ENCODE results near the gene ADAMTS20. TPM values are rescaled to one million over a fixed set of nuclear protein-coding genes. Genes with fewer than 3 reads are reported as not detected.

ADAMTS20 gene
- total RNA-seq, 4 donors from 2014 or later: not detected

DNA sequence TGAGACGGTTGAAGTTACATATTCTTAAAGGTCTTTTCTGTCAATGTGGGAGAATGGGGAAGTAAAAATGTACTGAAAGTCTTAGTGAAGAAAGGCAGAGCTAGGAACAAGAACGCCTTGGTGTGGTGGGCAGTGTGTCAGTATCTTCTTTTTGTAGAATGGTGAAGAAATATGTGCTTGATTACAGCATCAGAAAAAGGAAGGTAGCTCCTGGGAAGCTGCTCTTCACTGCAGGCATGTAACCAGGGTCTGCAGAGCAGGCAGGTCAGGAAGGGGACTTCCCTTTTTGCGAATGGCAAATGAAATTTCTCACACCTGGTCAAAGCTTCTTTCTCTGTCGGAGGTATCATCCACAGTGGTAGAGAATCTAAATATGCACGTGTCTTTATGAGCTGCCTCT, 226.2 kb downstream of the ADAMTS20 start:
- Histone ChIP-seq H3K9me3 (no peaks in the 10 kb centered on the region), H3K4me1 (no peaks in the 10 kb centered on the region), H3K27me3 (no peaks in the 10 kb centered on the region), H3K36me3 (no peaks in the 10 kb centered on the region), H3K27ac (no peak overlapping the region), H3K4me3 (no peak overlapping the region)
- TF ChIP-seq, protein P1, sequence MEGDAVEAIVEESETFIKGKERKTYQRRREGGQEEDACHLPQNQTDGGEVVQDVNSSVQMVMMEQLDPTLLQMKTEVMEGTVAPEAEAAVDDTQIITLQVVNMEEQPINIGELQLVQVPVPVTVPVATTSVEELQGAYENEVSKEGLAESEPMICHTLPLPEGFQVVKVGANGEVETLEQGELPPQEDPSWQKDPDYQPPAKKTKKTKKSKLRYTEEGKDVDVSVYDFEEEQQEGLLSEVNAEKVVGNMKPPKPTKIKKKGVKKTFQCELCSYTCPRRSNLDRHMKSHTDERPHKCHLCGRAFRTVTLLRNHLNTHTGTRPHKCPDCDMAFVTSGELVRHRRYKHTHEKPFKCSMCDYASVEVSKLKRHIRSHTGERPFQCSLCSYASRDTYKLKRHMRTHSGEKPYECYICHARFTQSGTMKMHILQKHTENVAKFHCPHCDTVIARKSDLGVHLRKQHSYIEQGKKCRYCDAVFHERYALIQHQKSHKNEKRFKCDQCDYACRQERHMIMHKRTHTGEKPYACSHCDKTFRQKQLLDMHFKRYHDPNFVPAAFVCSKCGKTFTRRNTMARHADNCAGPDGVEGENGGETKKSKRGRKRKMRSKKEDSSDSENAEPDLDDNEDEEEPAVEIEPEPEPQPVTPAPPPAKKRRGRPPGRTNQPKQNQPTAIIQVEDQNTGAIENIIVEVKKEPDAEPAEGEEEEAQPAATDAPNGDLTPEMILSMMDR (IDR thresholded peaks at IDR 0.05): no peak
- no peak for TF ChIP-seq POLR2A (IDR thresholded peaks at IDR 0.05)
- no peak for DNase-seq

DNA sequence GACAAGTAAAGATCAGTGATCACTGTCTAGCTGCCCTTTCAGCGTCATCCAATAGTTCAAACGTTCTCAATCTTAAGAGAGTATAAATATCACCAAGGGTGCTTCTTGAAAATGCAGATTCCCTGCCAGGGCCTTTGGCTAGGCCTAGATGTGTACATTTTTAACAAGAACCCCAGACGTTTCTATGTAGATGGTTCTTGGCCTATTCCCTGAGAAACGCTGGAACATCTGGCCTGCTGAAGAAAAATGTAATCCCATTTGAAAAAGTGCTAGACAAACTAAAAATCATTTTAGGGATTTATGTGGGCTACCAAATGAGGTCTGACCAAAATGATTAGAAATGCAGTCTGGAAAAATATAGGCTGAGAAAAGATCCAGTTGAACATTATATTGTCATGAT, 231.7 kb downstream of the ADAMTS20 start:
- H3K4me1 ChIP-seq: no peaks in the 10 kb centered on the region
- no peaks in the 10 kb centered on the region for H3K9me3 ChIP-seq
- H3K4me3 ChIP-seq: no peak overlapping the region
- DNase-seq: no peak
- no peaks in the 10 kb centered on the region for H3K36me3 ChIP-seq
- no peak overlapping the region for H3K27ac ChIP-seq
- TF ChIP-seq, protein P1 (IDR thresholded peaks at IDR 0.05): no peak
- no peak for TF ChIP-seq POLR2A (IDR thresholded peaks at IDR 0.05)
- no peaks in the 10 kb centered on the region for H3K27me3 ChIP-seq

DNA sequence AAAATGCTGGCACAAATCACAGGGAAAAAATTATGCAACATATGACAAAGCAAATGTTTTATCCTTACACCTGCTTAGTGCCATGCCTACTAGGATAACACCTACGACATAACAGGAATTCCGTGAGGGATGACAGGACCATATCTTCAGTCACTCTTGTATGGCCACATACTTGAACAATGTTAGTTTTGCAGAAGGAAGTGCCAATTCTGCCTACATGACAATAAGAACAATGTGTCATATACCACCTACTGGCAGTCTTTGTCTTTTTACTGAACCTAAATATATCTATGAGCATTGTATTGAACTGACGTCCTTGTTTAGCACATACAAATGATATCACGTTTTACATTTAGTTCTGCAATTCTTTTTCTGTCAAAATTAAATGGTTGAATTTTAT, 234.0 kb downstream of the ADAMTS20 start:
- no peaks in the 10 kb centered on the region for H3K4me1 ChIP-seq
- no peaks in the 10 kb centered on the region for H3K36me3 ChIP-seq
- no peak overlapping the region for H3K27ac ChIP-seq
- no peaks in the 10 kb centered on the region for H3K27me3 ChIP-seq
- no peaks in the 10 kb centered on the region for H3K9me3 ChIP-seq
- no peak for DNase-seq
- no peak overlapping the region for H3K4me3 ChIP-seq
- no peak for TF ChIP-seq POLR2A (IDR thresholded peaks at IDR 0.05)
- TF ChIP-seq, protein P1 (IDR thresholded peaks at IDR 0.05): no peak

DNA sequence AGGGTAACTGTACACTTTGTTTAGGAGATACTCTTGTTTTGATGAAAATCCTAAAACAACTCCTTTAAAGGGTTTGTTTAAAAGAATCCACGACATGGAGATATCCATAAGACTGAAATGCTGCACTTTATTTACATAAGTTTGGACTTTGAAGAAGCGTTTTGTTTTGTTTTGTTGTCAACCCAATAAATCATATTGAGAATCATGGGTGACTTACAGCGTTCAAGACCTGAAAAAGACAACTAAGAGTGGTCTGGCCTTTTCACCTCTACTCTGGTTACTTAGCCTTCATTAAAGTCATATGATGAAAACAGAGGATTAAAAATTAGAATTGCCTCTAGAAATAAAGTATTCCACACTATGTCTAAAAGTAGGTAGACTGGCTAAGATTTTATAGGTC, 234.8 kb downstream of the ADAMTS20 start:
- no peaks in the 10 kb centered on the region for H3K27me3 ChIP-seq
- H3K4me1 ChIP-seq: no peaks in the 10 kb centered on the region
- no peaks in the 10 kb centered on the region for H3K9me3 ChIP-seq
- no peaks in the 10 kb centered on the region for H3K36me3 ChIP-seq
- no peak overlapping the region for H3K4me3 ChIP-seq
- no peak overlapping the region for H3K27ac ChIP-seq
- no peak for DNase-seq
- TF ChIP-seq POLR2A (IDR thresholded peaks at IDR 0.05): no peak
- TF ChIP-seq, protein P1 (IDR thresholded peaks at IDR 0.05): no peak

DNA sequence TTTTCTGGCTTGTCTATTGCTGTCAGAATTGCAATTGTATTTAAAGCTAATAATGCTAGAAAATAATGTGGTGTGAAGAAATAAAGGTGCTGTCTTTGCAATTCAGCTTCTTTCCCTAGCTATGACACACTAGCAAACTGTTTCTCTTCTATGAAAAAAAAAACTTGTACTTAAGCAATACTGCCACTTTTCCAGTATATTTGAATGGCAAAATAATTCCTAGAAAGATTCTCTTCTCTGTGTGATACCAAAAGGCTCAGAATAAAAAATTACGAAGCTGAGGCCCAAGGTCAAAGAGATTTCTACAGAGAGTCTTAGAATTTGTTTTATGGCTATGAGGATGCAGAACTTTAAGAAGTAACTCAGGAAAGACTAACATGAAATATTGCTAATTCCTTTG, 235.5 kb downstream of the ADAMTS20 start:
- Histone ChIP-seq H3K4me1 (no peaks in the 10 kb centered on the region), H3K4me3 (no peak overlapping the region), H3K27ac (no peak overlapping the region), H3K9me3 (no peaks in the 10 kb centered on the region), H3K36me3 (no peaks in the 10 kb centered on the region), H3K27me3 (no peaks in the 10 kb centered on the region)
- no peak for TF ChIP-seq POLR2A (IDR thresholded peaks at IDR 0.05)
- TF ChIP-seq, protein P1 (IDR thresholded peaks at IDR 0.05): no peak
- DNase-seq: no peak

DNA sequence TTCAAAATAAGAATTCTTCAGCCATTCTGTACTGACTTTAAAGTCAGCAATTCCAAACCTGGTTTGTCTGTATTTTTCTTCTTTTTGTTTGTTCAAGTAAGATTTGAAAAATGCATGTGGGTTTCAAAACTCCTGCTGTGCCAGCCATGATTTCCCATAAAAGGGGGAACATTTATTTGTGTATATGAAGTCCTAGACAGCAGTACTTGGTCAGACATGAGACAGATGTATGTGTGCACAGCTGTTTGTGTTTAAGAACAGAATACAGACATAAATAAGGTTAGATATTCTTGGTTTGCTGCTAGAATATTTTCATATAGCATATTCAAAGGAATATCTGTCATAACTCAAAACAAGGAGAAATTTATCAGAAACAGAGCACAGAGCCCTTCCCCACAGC, 236.0 kb downstream of the ADAMTS20 start:
- no peaks in the 10 kb centered on the region for H3K4me1 ChIP-seq
- TF ChIP-seq, protein P1 (IDR thresholded peaks at IDR 0.05): no peak
- TF ChIP-seq POLR2A (IDR thresholded peaks at IDR 0.05): no peak
- no peak overlapping the region for H3K27ac ChIP-seq
- no peak for DNase-seq
- H3K36me3 ChIP-seq: no peaks in the 10 kb centered on the region
- no peaks in the 10 kb centered on the region for H3K9me3 ChIP-seq
- no peaks in the 10 kb centered on the region for H3K27me3 ChIP-seq
- no peak overlapping the region for H3K4me3 ChIP-seq

Measured in Peyer's patch (tissue), 4 donors.